ENCODE measurements around the gene TMEM106B.
"Not testable (repeated sequence)": the region's sequence is repeated elsewhere in the genome, so short reads cannot be mapped to it uniquely, and the experiment has no call there.

TMEM106B gene

DNA sequence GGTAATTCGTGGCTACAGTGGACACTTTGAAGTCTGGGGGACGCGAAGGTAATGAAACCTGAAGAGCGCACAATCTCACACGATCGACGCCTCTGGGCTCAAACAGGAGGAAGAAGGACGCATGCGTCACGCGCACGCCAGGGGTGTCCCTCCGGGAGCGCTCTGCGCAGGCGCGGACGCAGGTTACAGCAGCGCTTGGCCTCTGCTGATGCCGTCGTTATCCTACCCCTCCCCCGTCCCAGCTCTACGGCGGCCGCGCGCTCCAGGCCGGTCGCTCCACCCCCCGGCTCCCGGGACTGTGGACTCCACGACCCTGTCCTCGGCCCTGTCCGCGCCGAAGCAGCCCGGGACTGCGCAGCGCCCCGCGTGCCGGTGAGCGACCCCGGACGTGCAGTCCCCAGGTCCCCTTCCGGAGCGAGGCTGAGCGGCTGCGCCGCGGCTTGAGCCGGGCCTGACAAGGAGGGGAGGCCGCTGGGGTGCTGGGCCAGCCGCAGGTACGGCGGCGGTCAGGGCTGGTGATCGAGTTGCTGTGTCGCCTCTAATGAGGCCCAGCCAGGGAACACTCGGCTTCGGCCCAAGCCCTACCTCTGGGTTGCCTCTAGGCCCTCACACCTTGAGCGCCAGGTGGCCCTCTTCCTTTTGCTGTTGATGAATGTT is at the start of gene TMEM106B:
Gene TMEM106B, plus strand, starts transcription at position 241 of the 657 bp plus-strand sequence. CDS start 3,517 bp downstream, outside the sequence.
- DNase-seq: peak; percentile 97

DNA sequence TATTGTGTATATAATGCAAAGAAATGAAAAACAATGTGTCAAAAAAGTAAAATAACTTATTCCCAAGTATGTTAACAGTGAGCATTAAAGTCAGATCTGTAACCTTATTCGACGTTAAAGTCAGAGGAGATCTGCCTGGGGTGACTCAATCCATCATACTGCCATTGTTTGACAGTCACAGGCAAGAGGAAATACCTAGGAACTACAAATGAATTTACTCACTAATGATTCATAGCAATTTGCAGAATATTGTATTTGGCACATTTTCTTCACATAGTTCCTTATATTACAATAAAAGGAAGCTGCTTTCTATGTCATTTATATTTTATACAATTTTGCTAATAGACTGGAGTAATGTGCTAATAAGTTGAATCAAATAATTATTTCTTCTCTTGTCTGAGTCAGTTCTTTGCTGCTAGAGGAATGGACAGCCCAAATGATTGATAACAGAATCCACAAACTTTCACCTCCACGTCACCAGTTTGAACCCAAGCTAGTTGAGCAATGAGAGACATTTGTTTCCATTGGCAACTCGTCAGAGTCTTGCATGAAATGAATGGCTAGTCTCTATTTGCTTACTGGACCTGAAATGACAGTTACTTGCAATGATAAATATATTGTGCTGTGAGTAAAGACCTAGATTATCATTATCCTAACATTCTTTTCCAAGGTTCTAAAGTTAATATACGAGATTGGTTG is 48.5 kb upstream of the TMEM106B start:
- DNase-seq: no peak

DNA sequence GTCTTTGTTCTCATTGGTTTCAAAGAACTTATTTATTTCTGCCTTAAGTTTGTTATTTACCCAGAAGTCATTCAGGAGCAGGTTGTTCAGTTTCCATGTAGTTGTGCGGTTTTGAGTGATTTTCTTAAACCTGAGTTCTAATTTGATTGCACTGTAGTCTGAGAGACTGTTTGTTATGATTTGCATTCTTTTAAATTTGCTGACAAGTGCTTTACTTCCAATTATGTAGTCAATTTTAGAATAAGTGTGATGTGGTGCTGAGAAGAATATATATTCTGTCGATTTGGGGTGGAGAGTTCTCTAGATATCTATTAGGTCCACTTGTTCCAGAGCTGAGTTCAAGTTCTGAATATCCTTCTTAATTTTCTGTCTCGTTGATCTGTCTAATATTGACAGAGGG is 43.0 kb upstream of the TMEM106B start:
- not testable (repeated sequence) for DNase-seq

DNA sequence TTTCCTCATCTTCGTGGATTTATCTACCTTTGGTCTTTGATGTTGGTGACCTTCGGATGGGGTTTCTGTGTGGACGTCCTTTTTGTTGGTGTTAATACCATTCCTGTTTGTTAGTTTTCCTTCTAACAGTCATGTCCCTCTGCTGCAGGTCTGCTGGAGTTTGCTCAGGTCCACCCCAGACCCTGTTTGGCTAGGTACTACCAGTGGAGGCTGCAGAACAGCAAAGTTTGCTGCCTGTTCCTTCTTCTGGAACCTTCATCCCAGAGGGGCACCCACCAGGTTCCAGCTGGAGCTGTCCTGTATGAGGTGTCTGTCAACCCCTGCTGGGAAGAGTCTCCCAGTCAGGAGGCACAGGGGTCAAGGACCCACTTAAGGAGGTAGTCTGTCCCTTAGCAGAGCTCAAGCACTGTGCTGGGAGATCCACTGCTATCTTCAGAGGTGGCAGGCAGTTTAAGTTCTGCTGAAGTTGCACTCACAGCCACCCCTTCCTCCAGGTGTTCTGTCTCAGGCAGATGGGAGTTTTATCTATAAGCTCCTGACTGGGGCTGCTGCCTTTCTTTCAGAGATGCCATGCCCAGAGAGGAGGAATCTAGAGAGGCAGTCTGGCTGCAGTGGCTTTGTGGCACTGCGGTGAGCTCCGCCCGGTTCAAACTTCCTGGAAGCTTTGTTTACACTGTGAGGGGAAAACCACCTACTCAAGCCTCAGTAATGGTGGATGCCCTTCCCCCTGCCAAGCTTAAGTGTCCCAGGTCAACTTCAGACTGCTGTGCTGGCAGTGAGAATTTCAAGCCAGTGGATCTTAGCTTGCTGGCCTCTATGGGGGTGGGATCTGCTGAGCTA is 40.9 kb upstream of the TMEM106B start:
- peak; percentile 19 for DNase-seq

DNA sequence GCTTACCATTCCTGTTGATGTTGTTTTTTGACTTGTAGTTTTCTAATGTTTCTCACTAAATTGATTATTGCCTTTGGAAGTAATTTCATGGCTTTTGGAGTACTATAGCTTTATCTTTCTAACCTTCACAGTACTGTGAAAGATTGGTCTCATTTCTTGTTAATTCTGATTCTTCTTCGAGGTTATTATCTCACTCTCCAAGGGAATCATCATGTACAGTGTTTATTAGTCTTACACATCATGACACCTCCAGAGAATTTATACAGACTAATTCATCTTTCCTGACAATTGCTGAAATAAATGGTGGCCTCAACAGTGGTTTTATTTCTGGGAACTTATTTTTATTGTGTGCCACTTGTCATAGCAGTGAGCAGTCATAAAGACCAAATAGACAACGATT is 37.4 kb upstream of the TMEM106B start:
- DNase-seq: no peak

DNA sequence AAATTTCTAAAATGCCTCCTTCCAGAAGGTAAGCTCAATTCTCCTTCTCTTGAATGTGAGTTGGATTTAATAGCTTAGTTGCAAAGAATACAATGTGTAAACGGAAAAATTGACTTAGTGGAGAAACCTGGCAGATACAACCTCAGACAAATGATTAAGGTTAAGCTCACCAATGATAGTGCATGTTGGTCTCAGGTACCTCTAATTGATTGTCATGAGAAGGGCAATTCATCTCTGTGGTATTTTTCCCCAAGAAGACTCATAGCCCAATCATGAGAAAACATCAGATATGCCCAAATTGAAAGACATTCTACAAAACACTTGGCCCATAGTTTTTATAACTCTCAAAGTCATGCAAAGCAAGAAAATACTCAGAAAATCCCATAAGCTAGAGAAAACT is 36.2 kb upstream of the TMEM106B start:
- DNase-seq: no peak

DNA sequence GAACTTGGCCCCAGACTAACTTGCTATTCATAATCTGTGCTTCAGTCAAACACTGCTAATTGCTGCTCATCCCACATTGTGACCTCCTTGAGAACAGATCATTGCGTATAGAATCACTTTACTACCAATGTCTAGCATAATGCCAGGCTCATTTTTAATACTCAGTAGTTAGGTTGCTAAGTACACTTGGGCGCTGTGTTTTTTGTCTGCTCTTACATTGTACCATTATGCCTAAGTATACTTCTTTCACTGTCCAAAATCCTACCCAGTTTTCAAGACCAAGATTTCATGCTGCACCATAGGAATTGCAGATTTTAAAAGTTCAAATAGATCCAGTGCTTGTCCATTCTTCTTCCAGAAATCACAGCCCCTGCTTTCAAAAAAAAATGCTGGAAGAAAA is 32.8 kb upstream of the TMEM106B start:
- DNase-seq: no peak

DNA sequence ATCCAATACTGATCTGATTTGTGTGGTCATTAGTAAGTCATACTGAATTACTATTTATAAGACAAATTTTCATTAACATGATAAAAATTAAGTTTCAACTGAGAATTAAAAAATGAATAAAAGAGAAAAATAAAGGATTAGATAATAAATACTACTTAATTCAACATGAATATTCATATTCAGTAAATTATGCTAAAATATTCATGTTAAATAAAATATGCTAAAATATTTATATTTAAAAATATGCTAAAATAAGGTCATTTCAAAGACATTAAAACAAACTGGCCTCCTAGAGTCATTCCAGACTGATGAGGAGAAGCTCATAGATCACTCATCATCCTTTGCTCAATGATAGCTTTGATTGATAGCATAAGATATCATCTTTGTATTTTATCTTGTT is 16.7 kb upstream of the TMEM106B start:
- no peak for DNase-seq

DNA sequence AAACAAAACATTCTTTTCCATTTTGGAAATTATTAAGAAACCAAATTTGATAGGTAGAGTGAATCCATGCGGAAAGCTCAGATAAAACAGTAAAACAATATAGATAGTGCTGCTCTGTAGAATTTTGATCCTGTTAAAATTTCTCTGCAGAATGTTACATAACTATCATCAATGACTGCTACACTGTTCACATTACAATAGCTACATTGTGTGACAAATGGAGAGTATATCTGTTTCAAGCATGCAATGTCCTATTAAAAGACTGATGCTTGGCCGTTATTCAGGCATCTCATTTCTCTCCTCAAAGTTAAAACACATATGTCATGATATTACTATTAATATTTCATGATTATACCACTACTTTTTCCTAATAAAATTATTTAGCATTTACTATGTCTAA is 14.7 kb upstream of the TMEM106B start:
- DNase-seq: no peak

DNA sequence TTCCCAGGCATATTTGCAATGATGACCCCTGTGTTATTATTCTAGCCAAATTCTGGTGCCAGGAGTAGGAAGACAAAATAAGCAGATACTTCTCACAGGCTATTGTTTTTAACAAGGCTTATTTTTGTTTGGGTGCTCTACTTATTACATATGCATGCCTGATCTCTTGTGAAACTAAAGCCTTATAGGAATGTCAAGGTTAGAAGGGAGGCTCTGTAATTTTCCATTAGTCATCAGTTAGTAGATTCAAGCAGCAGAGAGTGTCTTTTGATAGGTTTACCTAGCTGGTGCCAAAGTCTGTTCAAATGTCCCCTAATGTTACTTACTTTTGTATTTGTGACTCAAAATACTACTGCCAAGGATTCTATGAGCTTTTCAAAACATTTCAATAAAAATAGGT is 11.7 kb upstream of the TMEM106B start:
- DNase-seq: no peak

DNA sequence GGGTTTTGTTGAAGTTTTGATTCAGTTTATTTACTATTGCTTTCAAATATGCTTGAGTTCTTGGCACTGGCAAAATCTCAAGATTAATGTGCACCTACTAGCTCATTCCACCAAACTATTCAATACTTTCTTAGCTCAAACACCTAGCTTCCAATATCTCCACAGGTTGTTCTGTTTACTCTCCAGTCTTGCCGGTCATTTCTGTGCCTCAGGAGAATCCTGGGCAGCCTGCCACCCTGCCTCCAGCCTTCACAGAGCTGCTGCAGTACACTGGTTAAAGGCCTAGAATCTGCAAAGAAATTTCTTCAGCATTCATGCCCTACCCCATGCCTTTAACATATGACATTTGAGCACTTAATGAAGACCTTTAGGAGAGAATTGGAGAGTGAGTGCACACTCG is 4.0 kb upstream of the TMEM106B start:
- no peak for DNase-seq

DNA sequence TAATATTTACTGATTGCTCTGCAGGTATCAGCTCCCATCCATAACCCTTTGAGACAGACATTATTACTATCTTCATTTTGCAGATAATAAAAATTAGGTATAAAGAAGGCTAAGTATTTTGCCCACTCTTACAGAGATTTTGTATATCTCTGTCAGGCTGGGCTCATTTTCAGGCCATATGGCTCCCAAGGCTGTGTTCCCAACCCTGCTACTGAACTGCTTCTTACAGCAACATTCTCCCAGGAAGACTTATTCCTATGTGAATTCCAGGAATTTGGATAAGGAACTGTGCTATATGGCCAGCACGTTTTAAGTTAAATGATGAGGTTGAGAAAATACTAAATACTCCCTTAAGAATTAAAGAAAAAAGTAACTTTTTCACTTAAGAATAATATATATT is 1.9 kb upstream of the TMEM106B start:
- no peak for DNase-seq

DNA sequence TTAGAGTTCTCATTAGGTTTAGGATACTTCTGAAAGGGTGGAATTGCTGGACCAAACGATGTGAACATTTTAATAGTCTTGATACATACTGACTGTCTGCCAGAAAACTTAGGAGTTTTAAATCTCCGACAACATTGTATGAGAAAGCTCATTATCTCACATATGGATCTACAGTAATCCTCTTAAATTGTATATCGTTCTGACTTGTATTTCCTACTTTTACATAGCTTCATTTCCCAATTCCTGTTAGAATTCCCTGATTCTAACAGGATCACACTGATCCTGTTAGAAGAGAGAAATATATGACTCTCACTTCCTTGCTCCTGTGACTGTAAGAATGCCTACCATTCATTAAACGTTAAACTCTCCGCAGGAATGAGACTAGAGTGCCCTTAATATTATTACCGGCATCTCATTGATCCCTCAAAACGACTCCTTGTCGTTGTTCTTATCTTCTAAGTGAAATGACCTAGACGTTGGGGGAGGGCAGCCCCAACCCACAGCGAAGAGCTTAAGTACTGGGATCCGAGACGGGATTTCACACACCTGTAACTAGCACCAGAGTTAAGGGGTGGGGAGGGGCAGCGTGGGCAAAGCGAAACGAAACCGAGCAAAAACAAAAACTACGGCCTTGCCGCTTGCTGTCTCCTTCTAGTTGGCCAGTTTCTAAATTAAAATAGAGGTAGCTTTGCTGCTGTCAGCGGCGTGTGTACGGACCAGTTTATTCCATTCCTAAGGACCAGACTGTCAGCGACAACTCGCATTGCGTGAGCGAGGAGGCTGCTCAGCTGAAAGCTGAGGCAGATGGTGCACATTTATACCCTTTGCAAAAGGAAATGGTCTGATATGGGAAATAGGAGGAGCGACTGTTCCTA is 678 bp upstream of the TMEM106B start:
- no peak for DNase-seq

DNA sequence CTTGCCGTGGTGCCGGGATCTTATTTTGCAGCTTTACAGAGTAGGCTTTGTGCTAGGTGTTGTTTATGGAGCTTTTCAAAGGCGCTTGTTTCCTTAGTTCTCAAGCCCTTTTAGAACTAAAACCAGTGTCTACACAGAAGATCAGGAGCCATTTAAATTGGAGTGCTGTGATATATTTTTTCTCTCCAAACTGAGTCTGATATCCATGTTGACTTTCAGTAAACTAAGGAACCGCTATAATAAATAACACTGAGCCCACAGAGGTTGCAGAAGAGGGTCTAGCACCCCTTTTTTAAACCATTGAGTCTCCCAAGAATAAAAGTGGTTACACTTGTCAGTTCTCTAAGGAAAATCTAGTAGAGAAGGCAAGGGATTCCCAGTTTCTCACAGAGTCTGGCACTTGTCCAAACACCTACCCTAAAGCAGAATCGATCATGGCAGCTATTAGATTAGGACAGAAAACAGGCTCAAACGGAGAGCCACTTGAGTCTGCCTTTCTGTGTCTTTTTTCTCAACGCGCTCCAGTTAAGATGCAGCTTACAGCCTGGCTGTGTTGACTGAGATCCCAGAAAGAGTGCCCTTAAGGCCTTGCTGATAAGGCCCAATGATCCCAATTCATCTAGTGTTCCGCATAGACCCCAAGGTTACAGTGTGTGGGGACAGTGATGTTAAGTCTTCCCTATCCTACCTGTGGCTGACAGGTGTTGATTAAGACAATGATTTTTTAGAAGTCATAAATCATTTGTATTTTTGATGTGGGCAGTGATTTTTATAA is 804 bp downstream of the TMEM106B start:
- peak; percentile 6 for DNase-seq

DNA sequence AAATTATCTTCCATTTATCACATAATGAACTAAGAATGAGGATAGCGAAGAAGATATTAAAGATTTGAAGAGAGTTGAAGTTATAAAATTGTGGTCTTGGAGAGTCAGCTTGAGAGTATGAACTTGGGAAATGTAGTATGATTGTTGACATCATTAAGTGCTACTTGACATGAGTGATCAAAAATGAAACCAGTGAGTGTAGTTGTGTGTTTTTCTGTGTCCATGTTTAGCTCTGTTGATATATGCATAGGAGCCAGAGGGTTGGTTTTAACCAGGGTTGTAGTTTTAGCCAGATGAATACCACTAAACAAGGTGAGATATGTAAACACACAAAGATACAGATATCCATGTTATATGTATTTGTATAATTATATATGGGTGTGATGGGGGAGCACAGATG is 6.2 kb downstream of the TMEM106B start:
- DNase-seq: no peak

DNA sequence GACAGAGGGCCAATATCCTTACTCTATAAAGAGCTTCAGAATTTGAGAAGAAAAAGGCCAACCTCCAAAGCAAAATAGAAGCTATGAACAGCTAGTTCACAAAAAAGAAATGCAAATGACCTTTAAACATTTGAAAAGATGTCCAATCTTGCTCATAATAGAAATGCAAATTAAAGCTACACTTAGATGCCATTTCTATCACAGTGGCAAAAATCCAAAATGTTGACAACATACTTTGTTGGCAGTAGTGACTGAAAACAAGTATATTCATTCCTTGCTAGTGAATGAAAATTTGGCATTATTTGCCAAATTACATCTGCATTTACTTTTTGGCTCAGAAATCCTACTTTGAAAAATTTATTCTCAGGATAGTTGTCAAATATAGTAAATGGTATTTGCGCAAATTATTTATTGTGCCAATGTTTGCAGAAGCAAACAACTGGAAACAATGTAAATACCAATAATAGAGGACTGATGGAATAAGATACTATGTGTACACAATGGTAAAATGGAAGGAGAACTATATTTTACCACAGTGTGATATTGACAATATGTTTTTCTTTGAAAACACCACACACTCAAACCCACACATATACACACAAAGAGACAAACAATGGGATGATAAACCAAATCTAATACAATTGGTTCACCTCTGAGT is 9.4 kb downstream of the TMEM106B start:
- DNase-seq: no peak

DNA sequence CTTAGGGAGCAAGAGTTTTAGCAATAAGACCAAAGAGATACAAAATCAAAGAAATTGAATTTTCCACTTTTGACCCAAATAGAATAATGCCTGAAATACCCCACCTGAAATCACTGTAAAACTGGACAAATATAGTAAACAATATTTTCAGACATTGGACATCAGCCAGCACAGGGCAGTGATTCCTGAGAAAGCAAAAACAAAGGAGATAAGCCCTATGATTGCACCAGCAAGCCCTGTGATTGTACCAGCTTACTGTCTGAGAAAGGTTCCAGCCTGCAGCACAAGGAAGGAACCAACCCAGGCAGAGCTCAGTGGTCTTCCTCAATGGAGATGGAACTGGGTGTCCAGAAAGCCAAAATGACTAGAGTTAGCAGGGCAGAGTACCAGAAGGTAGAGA is 10.3 kb downstream of the TMEM106B start:
- no peak for DNase-seq

DNA sequence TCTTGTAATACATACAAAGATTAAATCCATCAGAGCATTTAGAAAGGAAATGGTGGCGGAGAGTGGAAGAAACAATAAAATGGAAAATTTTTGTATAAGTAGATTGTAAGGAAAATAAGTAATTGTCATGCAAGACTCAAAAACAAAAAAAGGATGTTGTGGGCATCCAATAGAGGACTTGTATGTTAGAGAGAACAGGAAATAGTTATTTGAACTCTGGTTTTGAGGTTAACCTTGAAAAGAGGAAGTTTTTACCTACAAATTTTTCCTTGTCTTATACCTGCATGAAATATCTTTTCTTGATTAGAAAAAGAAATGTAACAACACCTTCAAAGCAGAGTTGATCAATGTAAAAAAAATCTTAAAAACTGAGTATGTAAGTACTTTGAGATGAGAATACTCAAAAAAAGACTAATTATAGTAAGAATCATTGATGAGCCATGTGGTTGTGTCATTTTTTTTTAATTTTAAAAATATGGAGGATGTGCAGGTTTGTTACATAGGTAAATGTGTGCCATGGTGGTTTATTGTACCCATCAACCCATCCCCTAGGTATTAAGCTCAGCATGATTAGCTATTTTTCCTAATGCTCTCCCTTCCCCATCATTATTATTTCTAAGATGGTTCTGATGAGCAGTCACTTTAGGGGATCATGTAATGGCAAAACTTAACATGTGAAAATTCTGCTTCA is 11.9 kb downstream of the TMEM106B start:
- no peak for DNase-seq

DNA sequence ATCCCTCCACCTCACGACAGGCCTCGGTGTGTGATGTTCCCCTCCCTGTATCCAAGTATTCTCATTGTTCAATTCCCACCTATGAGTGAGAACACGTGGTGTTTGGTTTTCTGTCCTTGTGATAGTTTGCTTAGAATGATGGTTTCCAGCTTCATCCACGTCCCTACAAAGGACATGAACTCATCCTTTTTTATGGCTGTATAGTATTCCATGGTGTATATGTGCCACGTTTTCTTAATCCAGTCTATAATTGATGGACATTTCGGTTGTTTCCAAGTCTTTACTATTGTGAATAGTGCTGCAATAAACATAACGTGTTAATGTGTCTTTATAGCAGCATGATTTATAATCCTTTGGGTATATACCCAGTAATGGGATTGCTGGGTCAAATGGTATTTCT is 13.9 kb downstream of the TMEM106B start:
- DNase-seq: not testable (repeated sequence)

DNA sequence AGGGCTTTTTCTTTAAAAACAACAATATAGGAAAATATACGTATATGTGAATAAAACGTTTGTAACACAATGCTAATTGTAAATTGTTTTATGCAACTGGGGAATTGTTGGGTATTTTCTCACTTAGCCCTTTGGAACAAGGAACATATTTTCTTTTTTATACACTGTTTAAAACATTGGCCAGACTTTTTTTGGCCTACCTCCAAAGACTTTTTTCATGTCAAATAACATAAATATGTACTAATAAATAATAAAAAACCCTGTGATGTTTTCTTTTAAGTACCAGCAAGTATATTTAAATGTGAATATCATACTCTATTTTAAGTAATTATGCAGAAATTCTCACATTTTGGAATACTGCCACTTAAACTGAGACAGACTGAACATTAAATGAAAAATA is 15.7 kb downstream of the TMEM106B start:
- no peak for DNase-seq

DNA sequence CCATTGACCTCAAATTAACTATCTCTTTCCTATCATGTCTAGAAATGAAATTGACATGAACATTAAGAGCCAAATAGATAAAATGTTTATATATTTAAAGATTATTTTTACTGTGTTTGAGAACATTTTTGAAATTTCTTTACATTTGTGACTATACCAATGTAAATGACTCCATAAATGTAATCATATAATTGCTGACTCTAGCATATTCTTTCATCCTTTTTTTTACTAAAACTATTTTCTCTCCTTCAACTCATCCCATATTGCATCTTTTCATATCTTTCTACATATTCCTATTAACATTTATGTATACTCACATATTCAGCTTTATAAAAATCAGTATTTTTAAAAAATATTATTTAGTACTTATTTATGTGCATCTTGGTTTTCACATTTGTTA is 16.9 kb downstream of the TMEM106B start:
- no peak for DNase-seq
